ENCODE results near the gene PSMD9.

- TF ChIP-seq POLR2A (IDR thresholded peaks at IDR 0.05): no peak
- TF ChIP-seq CTCF (IDR thresholded peaks at IDR 0.05 in 8 of 11, conservative IDR thresholded peaks at IDR 0.05 in 3 of 11): no peak
- no peak for TF ChIP-seq POLR2AphosphoS5 (IDR thresholded peaks at IDR 0.05)
Observed at GRCh38 chr12:121911824-121912585, 23.4 kb downstream of the PSMD9 start.
